GM19193 (cell line): ENCODE measurements around the gene SPATA24.

ENCODE experiments used
- POLR2A ChIP-seq: IDR thresholded peaks from 4 replicates; pipeline ENCODE4 v1.6.1; 2011; ENCODE audit not compliant: insufficient read depth, insufficient read length; ENCODE audit errors: extremely low read depth

Gene SPATA24

DNA sequence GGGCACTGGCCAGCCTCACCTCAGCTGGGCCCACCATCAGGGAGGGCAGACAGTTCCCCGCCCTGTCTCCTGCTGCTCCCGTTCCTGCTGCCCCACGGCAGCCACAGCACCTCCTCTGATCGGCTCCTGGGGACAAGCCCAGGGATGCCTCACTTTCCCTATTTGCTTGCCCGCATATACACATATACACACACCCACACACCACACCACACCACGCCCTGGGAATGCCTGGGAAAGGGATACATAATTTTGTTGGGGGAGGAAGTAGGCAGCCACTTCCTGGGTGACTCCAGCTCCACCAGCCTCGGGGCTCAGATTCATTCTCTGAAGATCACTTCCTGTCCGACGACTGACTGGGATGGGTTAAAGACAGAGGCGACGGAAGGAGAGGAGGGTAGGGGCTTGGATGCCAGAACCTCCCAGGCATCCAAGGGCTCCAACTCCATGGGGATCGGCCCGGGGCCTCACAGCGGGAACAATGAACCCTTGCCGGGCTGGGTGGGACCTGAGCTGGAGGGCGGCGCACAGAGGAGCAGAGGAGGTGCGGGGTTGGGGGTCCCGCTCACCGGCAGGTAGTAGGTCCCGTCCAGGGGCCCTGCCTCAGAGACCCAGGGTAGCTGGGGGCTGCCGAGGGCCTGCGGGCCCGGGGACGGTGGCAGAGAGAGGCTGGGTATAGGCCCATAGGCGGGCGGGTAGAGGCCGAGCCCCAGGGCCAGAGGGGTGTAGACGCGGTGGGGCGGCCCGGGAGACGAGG lies 12.1 kb downstream of the SPATA24 start:
- peak; percentile 57 for TF ChIP-seq POLR2A

DNA sequence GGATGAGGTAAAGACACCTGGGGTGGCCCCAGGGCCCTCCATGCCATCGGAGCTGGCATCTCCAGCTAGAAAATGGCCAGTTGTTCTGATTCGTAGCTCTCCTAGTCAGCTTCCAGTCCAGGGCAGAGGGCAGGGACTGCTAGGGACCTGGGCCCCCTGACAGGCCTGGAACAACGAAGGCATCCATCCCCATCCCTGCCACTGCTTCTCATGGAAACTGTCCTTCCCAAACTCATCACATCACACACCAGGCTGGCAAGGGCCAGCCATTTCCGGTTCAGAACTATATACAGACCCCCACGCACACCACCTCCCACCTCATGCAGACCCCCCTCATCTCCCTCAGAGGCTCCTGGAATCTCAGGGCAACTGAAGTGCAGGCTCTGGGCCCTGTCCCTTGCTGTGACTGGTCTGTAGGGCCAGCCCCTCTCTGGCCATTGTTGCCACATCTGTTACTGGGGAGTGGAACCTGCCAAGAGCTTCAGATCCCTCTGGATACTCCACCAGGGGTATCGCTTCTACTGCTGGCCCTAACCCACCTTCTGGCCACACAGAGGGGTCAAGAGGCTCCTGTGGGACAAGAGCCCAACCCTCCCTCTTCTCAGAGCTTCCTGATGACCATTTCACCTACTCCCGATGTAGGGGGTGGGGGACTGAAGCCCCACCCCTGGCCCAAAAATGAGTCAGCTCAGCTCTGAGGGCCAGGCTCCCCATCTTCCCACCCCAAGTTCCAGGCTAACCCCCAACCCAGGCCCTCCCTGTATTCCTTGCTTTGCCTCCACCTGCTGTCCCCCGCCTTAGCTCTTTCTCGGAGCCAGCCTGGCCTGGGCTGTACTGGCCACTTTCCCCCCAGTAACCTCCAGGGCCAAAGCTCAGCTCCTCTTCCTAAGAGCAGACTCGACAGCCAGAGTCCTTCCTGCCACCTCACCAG lies 13.0 kb downstream of the SPATA24 start:
- peak; percentile 12 for TF ChIP-seq POLR2A

DNA sequence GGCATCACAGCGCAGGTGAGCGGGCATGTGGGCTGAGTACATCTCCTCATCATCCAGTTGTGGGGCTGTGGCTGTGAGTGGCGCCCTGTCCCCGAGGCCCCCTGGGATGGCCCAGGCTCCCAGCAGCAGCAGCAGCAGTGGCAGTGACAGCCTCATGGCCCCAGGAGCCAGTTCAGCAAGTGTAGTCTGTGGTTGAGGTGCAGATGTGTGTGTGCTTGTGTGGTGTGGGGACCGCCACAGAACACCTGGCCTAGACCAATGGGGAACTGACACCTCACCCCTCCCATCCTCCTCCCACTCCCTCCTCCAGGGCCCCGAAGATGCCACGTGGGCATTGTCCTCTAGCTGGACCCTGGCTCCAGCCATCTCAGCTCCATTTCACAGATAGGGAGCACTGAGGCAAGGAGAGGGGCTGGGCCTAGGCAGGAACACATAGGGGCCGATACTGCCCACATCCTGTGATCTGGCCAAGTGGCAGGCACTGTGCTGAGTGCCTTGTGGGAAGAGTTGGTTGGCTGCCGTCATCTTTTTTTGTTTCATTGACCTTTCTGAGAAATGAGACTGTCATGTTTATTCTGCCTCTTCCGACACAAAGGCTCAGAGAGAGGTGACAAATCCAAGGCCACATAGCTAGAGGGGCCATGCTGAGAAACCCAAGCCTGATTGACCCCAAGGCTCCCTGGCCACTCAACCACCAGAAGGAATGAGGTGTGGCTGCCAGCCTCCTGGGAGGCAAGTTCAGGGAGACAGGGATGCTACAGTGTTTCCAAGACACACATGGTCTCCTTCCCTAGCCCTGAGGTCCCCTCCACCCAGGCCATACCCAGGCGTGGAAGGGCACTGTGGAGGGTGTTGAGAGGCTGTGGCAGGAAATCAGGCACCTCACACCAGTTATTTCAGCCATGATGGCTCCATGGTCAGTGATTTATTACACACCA lies 13.9 kb downstream of the SPATA24 start, which contains the start of gene MZB1:
MZB1 (minus strand) TSS at position 213 of the 938 bp plus-strand sequence; CDS start at position 156, 57 bp downstream.
- peak; percentile 95 for TF ChIP-seq POLR2A

DNA sequence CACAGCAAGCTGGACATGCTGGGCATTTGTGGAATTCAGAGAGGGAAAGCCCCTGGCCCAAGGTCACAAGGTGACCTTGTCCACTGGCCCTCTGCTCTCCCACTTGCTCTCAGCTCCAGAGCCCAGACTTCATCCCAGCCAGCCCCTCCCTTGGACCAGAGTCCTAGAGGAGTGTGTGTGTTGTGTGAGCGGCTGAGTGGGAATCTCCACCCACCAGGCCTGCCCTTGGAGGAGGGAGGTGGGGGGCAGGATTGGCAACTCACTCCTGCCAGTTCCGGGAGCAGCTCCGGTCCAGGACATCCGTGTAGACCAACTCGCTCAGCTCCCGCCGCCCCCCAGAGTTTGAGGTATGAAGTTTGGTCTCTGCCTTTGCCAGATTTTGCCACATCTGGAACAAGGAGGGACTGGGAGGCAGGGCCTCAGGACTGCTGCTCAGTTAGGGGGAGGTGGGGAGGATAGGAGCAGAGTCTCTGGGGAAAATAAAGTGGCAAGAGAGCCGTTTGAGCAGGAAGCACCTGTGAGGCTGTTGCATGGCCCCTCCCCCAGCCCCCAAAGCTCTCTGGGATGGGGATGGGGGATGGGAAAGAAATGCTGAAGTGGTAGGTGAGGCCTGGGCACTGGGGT lies 15.6 kb downstream of the SPATA24 start:
- TF ChIP-seq POLR2A, result no peak

DNA sequence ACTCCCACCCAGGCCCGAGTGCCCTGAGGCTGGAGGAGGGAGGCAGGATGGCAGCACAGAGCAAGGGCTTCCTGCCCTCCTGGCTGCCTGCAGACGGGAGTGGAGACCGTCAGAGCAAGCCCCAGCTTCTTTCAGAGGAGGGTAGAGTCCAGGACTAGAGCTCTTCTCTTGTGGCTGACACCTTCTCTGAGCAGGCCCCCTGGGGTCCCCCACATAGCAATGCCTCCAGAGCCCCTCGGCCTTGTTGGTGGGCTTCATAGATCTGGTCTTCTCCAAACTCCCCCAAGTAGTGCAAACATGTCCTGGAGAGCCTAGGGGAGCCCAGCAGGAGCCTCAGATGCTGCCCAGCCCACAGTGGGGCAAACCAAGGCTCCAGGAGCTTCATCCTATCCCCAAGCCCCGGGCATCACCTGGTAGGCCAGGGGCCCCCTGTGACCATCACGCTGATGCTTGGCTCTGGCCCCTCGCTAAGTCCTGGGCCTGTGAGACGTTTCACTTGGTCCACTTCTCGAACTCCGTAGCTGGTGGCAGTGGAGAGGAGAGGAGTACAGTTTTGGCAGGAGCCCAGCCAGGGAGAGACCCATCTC lies 16.2 kb downstream of the SPATA24 start:
- no peak for TF ChIP-seq POLR2A

DNA sequence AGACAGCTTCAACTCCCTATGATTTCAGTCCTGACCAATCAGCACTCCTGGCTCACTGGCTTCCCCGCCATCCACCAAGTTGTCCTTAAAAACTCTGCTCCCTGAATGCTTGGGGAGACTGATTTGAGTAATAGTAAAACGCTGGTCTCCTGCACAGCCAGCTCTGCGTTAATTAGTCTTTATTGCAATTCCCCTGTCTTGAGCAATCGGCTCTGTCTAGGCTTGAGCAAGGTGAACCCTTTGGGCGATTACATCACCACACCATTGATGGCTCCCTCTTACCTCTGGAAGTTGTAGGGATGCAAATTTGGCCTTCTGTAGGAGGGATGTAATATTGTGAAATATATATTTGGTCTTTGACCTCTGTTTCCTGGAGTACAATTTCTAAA lies 17.8 kb downstream of the SPATA24 start:
- no peak for TF ChIP-seq POLR2A

DNA sequence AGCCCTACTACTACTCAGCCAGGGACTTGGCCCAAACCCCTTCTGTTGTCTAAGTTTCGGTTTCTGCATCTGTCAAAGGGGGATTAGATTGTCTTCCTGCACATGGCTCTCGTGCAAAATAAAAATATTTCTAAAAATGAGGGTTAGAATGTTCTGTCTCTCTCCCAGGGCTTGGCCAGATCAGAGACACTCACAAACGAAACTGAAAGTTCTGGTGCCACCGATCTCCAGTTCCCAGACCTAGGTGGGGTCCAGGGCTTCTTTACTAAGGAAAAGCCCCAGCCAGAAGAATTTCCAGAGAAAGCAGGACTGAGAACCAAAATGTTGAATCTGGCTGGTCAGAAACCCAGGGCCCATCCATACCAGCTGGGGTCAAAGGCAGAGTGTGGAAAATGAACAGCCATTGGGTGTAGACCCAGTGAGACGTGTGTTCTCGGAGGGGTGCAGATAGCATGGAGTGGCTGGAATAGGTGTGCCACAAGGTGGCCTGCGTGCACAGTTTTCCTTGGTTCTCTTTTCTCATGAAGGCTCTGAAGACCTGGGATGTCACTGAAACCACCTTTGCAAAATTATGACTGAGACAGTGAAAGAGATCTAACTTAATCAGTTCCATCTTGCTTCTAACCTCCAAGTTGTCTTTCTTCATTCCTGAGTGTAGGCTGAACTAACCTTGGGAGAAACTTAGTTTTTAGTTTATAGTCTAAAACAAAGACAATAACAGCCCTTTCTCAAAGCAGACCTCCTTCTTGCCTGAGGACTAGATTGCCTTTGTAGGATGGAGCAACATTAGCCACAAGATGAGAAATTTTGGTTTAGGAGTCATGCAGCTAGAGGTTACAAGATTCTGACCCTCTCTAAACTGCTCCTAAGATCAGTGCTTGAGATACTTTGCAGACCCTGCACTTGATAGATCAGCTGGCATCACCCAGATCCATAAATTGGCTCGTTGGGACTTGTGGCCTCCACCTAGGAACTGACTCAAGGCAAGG lies 18.5 kb downstream of the SPATA24 start:
- peak; percentile 36 for TF ChIP-seq POLR2A

DNA sequence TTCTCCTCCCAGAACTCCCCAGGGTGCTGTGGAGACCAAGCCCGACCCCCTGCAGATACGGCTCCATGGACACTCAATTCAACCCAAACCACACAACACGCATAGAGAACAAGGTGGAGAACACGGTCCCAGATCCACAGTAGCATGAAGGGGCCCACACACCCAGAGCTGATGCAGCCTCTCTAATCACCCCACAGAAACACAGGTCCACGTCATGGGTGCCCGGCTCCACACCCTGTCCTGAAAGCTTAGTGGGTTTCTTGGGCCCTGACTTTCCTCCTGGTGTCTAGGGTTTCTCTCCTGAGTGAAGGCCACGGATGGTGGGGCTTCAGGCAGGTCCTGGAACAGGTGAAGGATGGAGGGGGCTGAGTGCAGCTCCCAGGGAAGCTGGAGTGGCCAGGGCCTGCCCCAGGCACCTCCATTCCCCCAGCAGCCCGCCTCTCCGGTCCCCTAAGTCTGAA lies 19.3 kb downstream of the SPATA24 start:
- peak; percentile 23 for TF ChIP-seq POLR2A

DNA sequence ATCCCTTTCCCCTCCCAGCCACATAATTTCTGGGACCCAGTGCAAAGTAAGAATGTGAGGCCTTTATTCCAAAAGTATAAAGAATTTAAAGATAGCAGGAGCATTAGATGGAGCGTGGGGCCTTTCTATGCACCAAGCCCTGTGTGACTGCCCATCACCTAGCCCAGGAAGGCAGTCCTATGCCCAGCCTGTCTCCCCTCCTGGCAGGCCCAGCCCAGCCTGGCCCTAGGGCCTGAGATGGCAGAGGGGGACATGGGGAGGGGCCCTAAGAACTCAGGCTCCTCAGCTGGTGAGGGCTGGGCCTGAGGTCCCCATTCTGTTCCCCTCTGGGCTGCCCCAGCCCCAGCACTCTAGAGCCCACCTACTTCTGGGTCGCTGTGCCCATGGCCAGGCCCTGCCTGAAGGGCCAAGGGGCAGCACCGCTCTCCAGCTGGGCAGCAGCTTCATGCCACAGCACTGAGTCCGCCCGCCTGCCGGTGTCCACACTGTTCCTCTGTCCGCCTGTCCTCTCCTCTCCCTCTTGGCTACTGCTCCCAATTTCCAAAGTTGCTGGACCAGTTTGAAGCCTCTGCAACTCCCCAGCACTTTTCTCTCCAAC lies 19.8 kb downstream of the SPATA24 start:
- TF ChIP-seq POLR2A, result no peak

DNA sequence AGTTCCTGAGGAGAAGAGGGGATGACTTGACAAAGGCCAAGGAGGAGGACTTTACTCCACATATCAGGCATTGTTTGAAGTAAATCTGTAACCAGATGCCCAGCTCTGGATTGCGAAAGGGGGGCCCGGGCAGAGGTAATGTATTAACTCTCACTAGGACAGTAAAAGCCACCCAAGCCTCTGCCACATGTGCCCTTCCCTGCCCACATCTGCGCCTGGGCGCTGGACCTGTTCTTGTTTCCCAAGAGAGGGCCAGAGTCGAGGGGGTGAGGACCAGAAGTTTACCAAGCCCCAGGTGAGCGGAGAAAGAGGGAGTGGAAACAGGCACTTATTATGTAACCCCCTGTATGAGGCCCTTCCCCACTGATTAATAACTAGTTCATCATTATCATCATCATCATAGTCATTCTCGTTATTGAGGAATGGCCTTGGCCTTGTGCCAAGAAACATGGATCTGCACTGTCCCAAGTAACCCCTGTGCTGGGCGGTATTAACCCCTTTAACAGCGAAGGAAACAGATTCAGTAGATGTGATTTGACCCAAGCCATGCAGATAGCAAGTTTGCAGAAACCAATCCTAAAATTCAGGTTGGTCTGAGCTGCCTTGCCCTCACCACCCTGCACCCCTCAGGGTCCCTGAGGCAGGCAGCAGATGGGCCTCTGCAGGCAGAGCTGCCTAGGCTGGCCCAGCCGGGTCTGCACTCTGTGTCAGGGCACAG lies 20.5 kb downstream of the SPATA24 start, which contains the start of gene SLC23A1:
SLC23A1 (minus strand) TSS at position 23 of the 718 bp plus-strand sequence. CDS start 44 bp downstream, outside the sequence.
- TF ChIP-seq POLR2A, result no peak

DNA sequence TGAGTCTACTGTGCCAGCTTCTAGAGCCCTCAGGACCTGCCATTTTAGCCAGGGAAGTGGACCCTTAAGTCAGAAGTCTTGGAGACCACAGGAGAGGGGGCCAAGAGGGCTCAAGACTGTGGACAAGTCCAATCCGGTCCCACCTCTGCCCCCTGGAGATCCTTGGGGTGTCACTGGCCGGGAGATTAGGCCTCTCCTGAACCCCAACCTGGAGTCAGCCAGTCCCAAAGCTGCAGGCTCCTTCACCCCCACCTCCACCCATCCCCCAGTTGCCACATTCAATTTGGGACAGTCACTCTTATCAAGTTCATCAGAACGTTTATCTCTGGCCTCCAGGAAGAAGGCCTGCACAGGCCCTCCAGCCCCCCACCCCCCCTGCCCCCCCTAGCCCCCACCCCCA lies 21.1 kb downstream of the SPATA24 start:
- TF ChIP-seq POLR2A, result peak; percentile 6

DNA sequence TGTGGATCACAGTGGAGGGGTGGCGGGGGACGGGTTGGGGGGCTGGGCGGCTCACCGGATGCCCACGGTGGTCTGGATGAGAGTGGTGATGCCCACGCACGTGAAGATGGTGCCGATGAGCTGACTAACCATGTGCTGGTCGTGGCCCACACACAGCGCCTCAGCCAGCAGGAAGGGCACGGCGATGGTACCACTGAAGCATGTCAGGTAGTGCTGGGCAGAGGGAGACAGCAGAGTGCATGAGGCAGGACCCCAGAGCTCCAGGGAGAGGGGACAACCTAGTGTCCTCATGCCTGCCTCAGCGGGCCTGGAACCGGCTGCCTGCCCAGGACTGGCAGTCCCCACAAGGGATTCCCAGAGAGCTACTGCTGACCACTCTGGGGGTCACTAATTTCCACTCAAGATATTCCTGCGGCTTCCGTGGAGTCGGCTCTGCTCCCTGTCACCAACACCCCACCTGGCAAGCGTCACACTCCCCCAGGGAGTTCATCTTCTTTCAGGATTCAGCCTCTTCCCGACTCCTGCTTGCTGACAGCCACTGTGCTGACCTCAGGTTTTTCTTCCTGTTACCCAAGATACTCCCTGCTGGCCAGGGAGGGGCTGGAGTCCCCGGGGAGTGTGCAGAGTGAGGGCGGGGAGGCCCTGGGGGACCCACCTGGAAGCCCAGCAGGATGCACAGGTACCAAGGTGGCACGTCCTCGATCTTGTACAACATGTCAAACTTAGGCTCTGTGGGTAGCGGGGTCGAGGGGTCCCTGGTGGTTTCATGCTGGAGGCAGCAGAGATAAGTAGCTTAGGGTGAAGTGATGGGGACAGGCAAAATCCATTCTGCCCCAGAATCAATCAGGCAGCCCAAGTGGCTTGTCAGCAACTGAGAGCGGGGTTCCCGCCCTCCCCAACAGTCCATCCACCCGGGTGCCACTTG lies 21.8 kb downstream of the SPATA24 start:
- no peak for TF ChIP-seq POLR2A
